Prostate gland (tissue), 2 donors: ENCODE results near the gene ACTG1.
A peak's percentile ranks its signal among the peaks of the same experiment; 100 is the strongest.

Experiments
- POLR2A ChIP-seq: fragments of 450-650 bp; IDR thresholded peaks from one replicate; pipeline ENCODE4 v1.6.1; 2016; ENCODE audit warnings: antibody characterized with exemption, mild to moderate bottlenecking
- POLR2AphosphoS5 ChIP-seq: sonication (generic); formaldehyde crosslinking; IDR thresholded peaks from one replicate; pipeline ENCODE4 v1.6.1; 2017; ENCODE audit warnings: antibody characterized with exemption
- TF ChIP-seq, protein P1 (sequence below), 4 experiments: fragments of 200-600 bp in 2 of 4; fragments of 450-650 bp in 2 of 4; sonication (generic) in 2 of 4; IDR thresholded peaks; 1 replicate in 3 of 4; 2 replicates in 1 of 4; pipeline ENCODE4 v1.5.1; 2016 to 2019; ENCODE audit warnings: antibody characterized with exemption in 4 of 4, mild to moderate bottlenecking in 2 of 4, moderate library complexity in 2 of 4

- TF ChIP-seq, protein P1, sequence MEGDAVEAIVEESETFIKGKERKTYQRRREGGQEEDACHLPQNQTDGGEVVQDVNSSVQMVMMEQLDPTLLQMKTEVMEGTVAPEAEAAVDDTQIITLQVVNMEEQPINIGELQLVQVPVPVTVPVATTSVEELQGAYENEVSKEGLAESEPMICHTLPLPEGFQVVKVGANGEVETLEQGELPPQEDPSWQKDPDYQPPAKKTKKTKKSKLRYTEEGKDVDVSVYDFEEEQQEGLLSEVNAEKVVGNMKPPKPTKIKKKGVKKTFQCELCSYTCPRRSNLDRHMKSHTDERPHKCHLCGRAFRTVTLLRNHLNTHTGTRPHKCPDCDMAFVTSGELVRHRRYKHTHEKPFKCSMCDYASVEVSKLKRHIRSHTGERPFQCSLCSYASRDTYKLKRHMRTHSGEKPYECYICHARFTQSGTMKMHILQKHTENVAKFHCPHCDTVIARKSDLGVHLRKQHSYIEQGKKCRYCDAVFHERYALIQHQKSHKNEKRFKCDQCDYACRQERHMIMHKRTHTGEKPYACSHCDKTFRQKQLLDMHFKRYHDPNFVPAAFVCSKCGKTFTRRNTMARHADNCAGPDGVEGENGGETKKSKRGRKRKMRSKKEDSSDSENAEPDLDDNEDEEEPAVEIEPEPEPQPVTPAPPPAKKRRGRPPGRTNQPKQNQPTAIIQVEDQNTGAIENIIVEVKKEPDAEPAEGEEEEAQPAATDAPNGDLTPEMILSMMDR (IDR thresholded peaks at IDR 0.05) = peak in 1 of 4 experiments; percentile 14
- TF ChIP-seq POLR2A (no peak), POLR2AphosphoS5 (peak; percentile 29)
Observed at GRCh38 chr17:81481073-81481799, 31.4 kb downstream of the ACTG1 start.
